PC-9 (cell line): Measurements from ENCODE around the gene MICAL3.

Experiments used
- CTCF ChIP-seq: fragments of 200-600 bp; sonication (generic); conservative IDR thresholded peaks from 2 replicates; pipeline ENCODE4 v1.6.1; 2017; ENCODE audit warnings: mixed run types, antibody characterized with exemption, mild to moderate bottlenecking, moderate library complexity
- EZH2 ChIP-seq: fragments of 200-600 bp; sonication (generic); IDR thresholded peaks from 2 replicates; pipeline ENCODE4 v1.8.0; 2017; ENCODE audit warnings: antibody characterized with exemption, low read depth

GRCh38 chr22:17914474-17914873 is 109.9 kb downstream of the MICAL3 start:
- TF ChIP-seq CTCF (no peak), EZH2 (no peak)
